PC-3 (cell line): ENCODE measurements around the gene ATP2B2.

Experiments used
- EZH2 ChIP-seq: fragments of 300-600 bp; sonication (generic); IDR thresholded peaks from one replicate; pipeline ENCODE4 v1.6.1; 2017; ENCODE audit warnings: antibody characterized with exemption, mild to moderate bottlenecking, low read length; ENCODE audit not compliant: unreplicated experiment
- EZH2phosphoT487 ChIP-seq: fragments of 300-600 bp; sonication (generic); IDR thresholded peaks from 2 replicates; pipeline ENCODE4 v1.6.1; 2018; ENCODE audit warnings: mild to moderate bottlenecking, antibody characterized with exemption, low read length, borderline replicate concordance
- TF ChIP-seq, protein P1 (sequence below): fragments of 300-600 bp; sonication (generic); conservative IDR thresholded peaks from 2 replicates; pipeline ENCODE4 v1.5.1; 2017; ENCODE audit warnings: antibody characterized with exemption, low read depth, mild to moderate bottlenecking, low read length

DNA sequence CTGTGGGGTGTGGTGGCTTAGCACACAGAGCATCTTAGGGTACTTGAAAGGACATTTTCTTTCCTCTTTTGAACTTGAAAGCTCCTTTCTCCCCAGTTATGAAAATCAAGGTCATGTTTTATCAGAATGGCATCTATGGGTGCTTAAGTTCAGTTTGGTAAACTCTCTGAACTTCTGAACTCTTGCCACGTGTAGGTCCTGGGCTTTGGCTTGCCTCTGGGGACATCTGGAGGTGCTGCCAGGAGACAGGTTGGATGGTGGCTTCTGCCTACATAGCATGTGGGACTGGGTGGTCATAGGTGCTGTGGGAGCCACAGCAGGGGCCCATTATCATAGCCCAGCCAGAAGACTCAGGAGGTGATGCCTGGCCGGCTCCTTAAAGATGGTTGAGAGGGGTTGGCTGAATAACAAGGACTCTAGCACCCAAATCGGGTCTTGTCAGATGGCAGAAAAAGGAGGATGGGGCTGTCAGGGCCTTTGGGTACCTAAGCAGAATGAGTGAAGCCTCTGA lies 228.2 kb downstream of the ATP2B2 start:
- TF ChIP-seq, protein P1, sequence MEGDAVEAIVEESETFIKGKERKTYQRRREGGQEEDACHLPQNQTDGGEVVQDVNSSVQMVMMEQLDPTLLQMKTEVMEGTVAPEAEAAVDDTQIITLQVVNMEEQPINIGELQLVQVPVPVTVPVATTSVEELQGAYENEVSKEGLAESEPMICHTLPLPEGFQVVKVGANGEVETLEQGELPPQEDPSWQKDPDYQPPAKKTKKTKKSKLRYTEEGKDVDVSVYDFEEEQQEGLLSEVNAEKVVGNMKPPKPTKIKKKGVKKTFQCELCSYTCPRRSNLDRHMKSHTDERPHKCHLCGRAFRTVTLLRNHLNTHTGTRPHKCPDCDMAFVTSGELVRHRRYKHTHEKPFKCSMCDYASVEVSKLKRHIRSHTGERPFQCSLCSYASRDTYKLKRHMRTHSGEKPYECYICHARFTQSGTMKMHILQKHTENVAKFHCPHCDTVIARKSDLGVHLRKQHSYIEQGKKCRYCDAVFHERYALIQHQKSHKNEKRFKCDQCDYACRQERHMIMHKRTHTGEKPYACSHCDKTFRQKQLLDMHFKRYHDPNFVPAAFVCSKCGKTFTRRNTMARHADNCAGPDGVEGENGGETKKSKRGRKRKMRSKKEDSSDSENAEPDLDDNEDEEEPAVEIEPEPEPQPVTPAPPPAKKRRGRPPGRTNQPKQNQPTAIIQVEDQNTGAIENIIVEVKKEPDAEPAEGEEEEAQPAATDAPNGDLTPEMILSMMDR = no peak
- TF ChIP-seq EZH2phosphoT487 (no peak), EZH2 (no peak)
